ENCODE results near the gene GABRG3. TPM values are rescaled to one million over a fixed set of nuclear protein-coding genes. Genes with fewer than 3 reads are reported as not detected.

Gene GABRG3
- total and polyA plus RNA-seq, 2 of the 4 experiments (the other 2 are of a cell fraction) = not detected

DNA sequence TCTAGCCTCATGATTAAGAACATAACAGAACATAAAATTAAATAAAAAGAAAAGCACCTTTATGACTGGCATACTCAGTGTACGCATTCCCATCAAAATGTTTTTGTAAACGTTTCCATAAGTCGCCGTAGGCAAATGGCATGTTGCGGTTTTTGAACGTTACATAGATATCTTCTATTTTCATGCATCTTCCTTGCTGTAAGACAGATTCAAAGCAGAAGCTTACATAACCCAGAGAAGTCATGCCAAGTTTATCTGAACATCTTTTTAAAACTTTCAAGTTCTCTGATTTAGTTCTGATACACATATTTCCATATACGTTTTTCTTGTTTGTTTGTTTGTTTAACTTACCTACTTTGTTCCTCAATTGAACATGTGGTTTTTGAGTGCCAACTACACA, 388.6 kb downstream of the GABRG3 start:
- H2BK5ac ChIP-seq (ENCODE audit: low read depth, low read length, poor library complexity, severe bottlenecking) = no peak overlapping the region
- no peaks in the 10 kb centered on the region for H3K9me1 ChIP-seq (ENCODE audit: insufficient read depth, low read length)
- DNase-seq (no peak), ATAC-seq (ENCODE audit: low read depth) (no peak)
- no peak overlapping the region for H2BK120ac ChIP-seq (ENCODE audit: low read depth, low read length)
- in situ Hi-C loops (cut with MboI; ENCODE audit: low sequenced_read_pairs) (no loop called here), dilution Hi-C loops (cut with HindIII; ENCODE audit: low sequenced_read_pairs, unreplicated experiment) (no loop called here), intact Hi-C loops (cut with micrococcal nuclease) (no loop called here)
- H3K9me3 ChIP-seq (ENCODE audit: control insufficient read depth, insufficient read depth, low read length) = peaks cover 15% of the 10 kb centered on the region
- H4K5ac ChIP-seq (ENCODE audit: low read depth, low read length) = no peak overlapping the region
- H3K36me3 ChIP-seq (ENCODE audit: control insufficient read depth, insufficient read depth, low read length) = no peaks in the 10 kb centered on the region
- no peak overlapping the region for H3K56ac ChIP-seq (ENCODE audit: extremely low read depth, insufficient read depth, low read length)
- H4K91ac ChIP-seq (ENCODE audit: insufficient read depth, low read depth, low read length) = no peak overlapping the region
- no peak overlapping the region for H2AK5ac ChIP-seq (ENCODE audit: low read depth, low read length)
- ChIA-PET POLR2A (ENCODE audit: unreplicated experiment) (no interaction called here), CTCF (interaction anchor here (1.6 kb wide), 1 partner anchor 468 kb away, joined by 5 read pairs; no protein-coding TSS in a partner anchor)
- no TSS peak for BruUV-seq (replicated peaks)
- WGBS, 2 experiments (ENCODE audit: extremely low coverage in 2 of 2, insufficient read length in 1 of 2) = 69% methylated on average over 6 of the region's 7 CpGs; no CpG with 5 or more reads in 1 of the 2 experiments
- H3K14ac ChIP-seq (replicated peaks; ENCODE audit: low read depth, low read length) = no peak overlapping the region
- no peak overlapping the region for H4K8ac ChIP-seq (ENCODE audit: low read depth in 2 of 2, low read length in 2 of 2)
- no peak overlapping the region for H3K4ac ChIP-seq (ENCODE audit: low read depth, low read length)
- H3K9ac ChIP-seq (ENCODE audit: low read depth, low read length) = no peak overlapping the region
- H2AK9ac ChIP-seq (replicated peaks; ENCODE audit: low read depth, low read length, poor library complexity) = no peak overlapping the region
- H2BK15ac ChIP-seq (ENCODE audit: low read depth, low read length) = no peak overlapping the region
- H4K20me1 ChIP-seq (ENCODE audit: insufficient read depth, low read length) = no peaks in the 10 kb centered on the region
- no peak for TF ChIP-seq RAD21 (IDR thresholded peaks at IDR 0.05; ENCODE audit: low read length)
- TF ChIP-seq, protein P1, sequence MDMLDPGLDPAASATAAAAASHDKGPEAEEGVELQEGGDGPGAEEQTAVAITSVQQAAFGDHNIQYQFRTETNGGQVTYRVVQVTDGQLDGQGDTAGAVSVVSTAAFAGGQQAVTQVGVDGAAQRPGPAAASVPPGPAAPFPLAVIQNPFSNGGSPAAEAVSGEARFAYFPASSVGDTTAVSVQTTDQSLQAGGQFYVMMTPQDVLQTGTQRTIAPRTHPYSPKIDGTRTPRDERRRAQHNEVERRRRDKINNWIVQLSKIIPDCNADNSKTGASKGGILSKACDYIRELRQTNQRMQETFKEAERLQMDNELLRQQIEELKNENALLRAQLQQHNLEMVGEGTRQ (IDR thresholded peaks at IDR 0.05; ENCODE audit: low read depth, low read length) = no peak
- TF ChIP-seq POLR2A (IDR thresholded peaks at IDR 0.05; ENCODE audit: low read depth, low read length) = no peak
- TF ChIP-seq, protein P2, sequence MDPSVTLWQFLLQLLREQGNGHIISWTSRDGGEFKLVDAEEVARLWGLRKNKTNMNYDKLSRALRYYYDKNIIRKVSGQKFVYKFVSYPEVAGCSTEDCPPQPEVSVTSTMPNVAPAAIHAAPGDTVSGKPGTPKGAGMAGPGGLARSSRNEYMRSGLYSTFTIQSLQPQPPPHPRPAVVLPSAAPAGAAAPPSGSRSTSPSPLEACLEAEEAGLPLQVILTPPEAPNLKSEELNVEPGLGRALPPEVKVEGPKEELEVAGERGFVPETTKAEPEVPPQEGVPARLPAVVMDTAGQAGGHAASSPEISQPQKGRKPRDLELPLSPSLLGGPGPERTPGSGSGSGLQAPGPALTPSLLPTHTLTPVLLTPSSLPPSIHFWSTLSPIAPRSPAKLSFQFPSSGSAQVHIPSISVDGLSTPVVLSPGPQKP (IDR thresholded peaks at IDR 0.05; ENCODE audit: borderline replicate concordance, low read depth, low read length) = no peak
- TF ChIP-seq BHLHE40 (IDR thresholded peaks at IDR 0.05; ENCODE audit: low read depth, low read length) = no peak
- no peak overlapping the region for H2AFZ ChIP-seq (replicated peaks; ENCODE audit: low read length, poor library complexity)
- H3K27ac ChIP-seq (ENCODE audit: insufficient read depth, low read length) = no peak overlapping the region
- no peaks in the 10 kb centered on the region for H3K79me1 ChIP-seq (ENCODE audit: low read depth in 1 of 2, low read length in 2 of 2)
- no peak overlapping the region for H2BK20ac ChIP-seq (ENCODE audit: low read depth, low read length)
- no peak overlapping the region for H3K4me2 ChIP-seq (ENCODE audit: low read depth, low read length)
- H3K23ac ChIP-seq (ENCODE audit: low read depth, low read length) = no peak overlapping the region
- H3K4me3 ChIP-seq (ENCODE audit: insufficient read depth, low read depth, low read length) = no peak overlapping the region
- H3K18ac ChIP-seq (ENCODE audit: low read depth, low read length) = no peak overlapping the region
- H3K27me3 ChIP-seq (ENCODE audit: control insufficient read depth, insufficient read depth, low read length) = no peaks in the 10 kb centered on the region
- H3K4me1 ChIP-seq (ENCODE audit: control insufficient read depth, insufficient read depth, low read length) = no peaks in the 10 kb centered on the region

All from IMR-90 (cell line).